HG03060 (cell line): ENCODE measurements around the gene BICDL2.

Experiments used
- ATAC-seq: cut with Tn5 transposase; IDR thresholded peaks from one replicate; pipeline ENCODE4 v1.9.1; 2021; ENCODE audit warnings: low read depth, moderate number of reproducible peaks; ENCODE audit not compliant: unreplicated experiment

Gene BICDL2

GRCh38 chr16:3026609-3027488, 9.9 kb downstream of the BICDL2 start:
- no peak for ATAC-seq

- no peak for ATAC-seq
Measured at GRCh38 chr16:3026003-3026378, 10.8 kb downstream of the BICDL2 start.

- ATAC-seq = no peak
Measured at GRCh38 chr16:3025032-3026002, 11.4 kb downstream of the BICDL2 start.

GRCh38 chr16:3023669-3024478, 12.9 kb downstream of the BICDL2 start, which contains the start of the genes HCFC1R1 and THOC6:
Gene HCFC1R1, minus strand, starts transcription at chr16:3023942. Its CDS starts 1 bp downstream, at chr16:3023941.
Gene THOC6, plus strand, starts transcription at chr16:3024035. Its CDS starts 292 bp downstream, at chr16:3024327.
- ATAC-seq = peak; percentile 56

- ATAC-seq = no peak
Measured at GRCh38 chr16:3023415-3023668, 13.4 kb downstream of the BICDL2 start.

GRCh38 chr16:3022684-3023414, 13.9 kb downstream of the BICDL2 start:
- ATAC-seq = no peak

GRCh38 chr16:3022208-3022683, 14.5 kb downstream of the BICDL2 start:
- no peak for ATAC-seq

- no peak for ATAC-seq
Measured at GRCh38 chr16:3021449-3022207, 15.1 kb downstream of the BICDL2 start.

- ATAC-seq = no peak
Measured at GRCh38 chr16:3020604-3021448, 15.9 kb downstream of the BICDL2 start.

- no peak for ATAC-seq
Measured at GRCh38 chr16:3020247-3020603, 16.5 kb downstream of the BICDL2 start, which contains the start of gene TNFRSF12A. Gene TNFRSF12A, plus strand, starts transcription at chr16:3020368. Its CDS starts 30 bp downstream, at chr16:3020398.

- no peak for ATAC-seq
Measured at GRCh38 chr16:3019594-3020246, 17.0 kb downstream of the BICDL2 start.

- ATAC-seq = no peak
Measured at GRCh38 chr16:3017794-3018506, 18.8 kb downstream of the BICDL2 start, which contains the start of gene CLDN6. Gene CLDN6, minus strand, starts transcription at chr16:3018183. Its CDS starts 2,162 bp downstream, at chr16:3016021.

- ATAC-seq = no peak
Measured at GRCh38 chr16:3017344-3017743, 19.4 kb downstream of the BICDL2 start.

GRCh38 chr16:3015865-3016521, 20.8 kb downstream of the BICDL2 start:
- ATAC-seq = no peak

GRCh38 chr16:3014971-3015370, 21.8 kb downstream of the BICDL2 start:
- no peak for ATAC-seq

- ATAC-seq = no peak
Measured at GRCh38 chr16:3013998-3014690, 22.6 kb downstream of the BICDL2 start.
